GM12878 (cell line): ENCODE measurements around the gene CDH18.

ENCODE experiments used
- CHD4 ChIP-seq: fragments of 200-600 bp; sonication (generic); IDR thresholded peaks from 2 replicates; pipeline ENCODE4 v1.6.1; 2016; ENCODE audit warnings: mild to moderate bottlenecking
- EP300 ChIP-seq, 2 experiments: fragments of 150-350 bp in 1 of 2; IDR thresholded peaks; 2 replicates each; pipeline ENCODE4 v1.6.1; 2011 to 2012; ENCODE audit warnings: low read depth in 2 of 2, low read length in 2 of 2, borderline replicate concordance in 1 of 2, improper control_type of control experiment in 1 of 2, inconsistent platforms in 1 of 2; ENCODE audit not compliant: control insufficient read depth in 1 of 2
- ESRRA ChIP-seq: IDR thresholded peaks from 2 replicates; pipeline ENCODE4 v1.6.1; 2012; ENCODE audit warnings: mild to moderate bottlenecking, low read length, improper control_type of control experiment
- NFYB ChIP-seq: IDR thresholded peaks from 2 replicates; pipeline ENCODE4 v1.6.1; 2011; ENCODE audit warnings: low read depth, mild to moderate bottlenecking, low read length, improper control_type of control experiment, moderate library complexity; ENCODE audit not compliant: insufficient read depth
- TF ChIP-seq, protein P1 (sequence below), 3 experiments: IDR thresholded peaks in 2 of 3; conservative IDR thresholded peaks in 1 of 3; 2 replicates each; pipeline ENCODE4 v1.5.1; 2011; ENCODE audit warnings: low read depth in 3 of 3, low read length in 3 of 3, mild to moderate bottlenecking in 3 of 3, control low read depth in 2 of 3, moderate library complexity in 2 of 3, inconsistent platforms in 1 of 3, mixed read lengths in 1 of 3; ENCODE audit not compliant: control insufficient read depth in 2 of 3, insufficient read depth in 1 of 3; ENCODE audit errors: extremely low read depth in 1 of 3

DNA sequence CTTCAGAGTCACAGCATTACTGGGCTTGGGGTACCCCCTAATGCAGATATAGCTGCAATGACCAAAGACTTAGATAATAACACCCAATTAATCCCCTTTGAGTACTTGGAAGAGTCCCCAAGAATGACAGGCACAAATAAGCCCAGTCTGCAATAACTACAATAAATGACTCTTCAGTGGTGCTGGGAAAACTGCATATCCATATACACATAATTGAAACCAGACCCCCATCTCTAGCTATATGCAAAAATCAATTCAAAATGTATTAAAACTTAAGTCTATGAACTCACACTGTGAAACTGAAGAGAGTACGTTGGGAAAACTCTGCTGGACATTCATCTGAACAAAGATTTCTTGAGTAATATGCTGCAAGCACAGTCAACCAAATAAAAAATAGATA is 422.5 kb downstream of the CDH18 start:
- TF ChIP-seq, protein P1, sequence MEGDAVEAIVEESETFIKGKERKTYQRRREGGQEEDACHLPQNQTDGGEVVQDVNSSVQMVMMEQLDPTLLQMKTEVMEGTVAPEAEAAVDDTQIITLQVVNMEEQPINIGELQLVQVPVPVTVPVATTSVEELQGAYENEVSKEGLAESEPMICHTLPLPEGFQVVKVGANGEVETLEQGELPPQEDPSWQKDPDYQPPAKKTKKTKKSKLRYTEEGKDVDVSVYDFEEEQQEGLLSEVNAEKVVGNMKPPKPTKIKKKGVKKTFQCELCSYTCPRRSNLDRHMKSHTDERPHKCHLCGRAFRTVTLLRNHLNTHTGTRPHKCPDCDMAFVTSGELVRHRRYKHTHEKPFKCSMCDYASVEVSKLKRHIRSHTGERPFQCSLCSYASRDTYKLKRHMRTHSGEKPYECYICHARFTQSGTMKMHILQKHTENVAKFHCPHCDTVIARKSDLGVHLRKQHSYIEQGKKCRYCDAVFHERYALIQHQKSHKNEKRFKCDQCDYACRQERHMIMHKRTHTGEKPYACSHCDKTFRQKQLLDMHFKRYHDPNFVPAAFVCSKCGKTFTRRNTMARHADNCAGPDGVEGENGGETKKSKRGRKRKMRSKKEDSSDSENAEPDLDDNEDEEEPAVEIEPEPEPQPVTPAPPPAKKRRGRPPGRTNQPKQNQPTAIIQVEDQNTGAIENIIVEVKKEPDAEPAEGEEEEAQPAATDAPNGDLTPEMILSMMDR (IDR thresholded peaks at IDR 0.05 in 2 of 3, conservative IDR thresholded peaks at IDR 0.05 in 1 of 3; ENCODE audit: control insufficient read depth in 2 of 3, extremely low read depth in 1 of 3, insufficient read depth in 1 of 3, low read depth in 3 of 3, low read length in 3 of 3), result no peak
- TF ChIP-seq NFYB, result no peak
- no peak for TF ChIP-seq ESRRA
- no peak for TF ChIP-seq EP300 (IDR thresholded peaks at IDR 0.05; ENCODE audit: borderline replicate concordance in 1 of 2, control insufficient read depth in 1 of 2, low read depth in 2 of 2, low read length in 2 of 2)
- no peak for TF ChIP-seq CHD4
